Smooth muscle cell (in vitro differentiated cells): ENCODE results near the gene ENTREP1. TPM values are rescaled to one million over a fixed set of nuclear protein-coding genes. Genes with fewer than 3 reads are reported as not detected.

Experiments used
- DNase-seq: peaks from one replicate; lab custom pipeline; 2025; ENCODE audit not compliant: unreplicated experiment; lab: John Stamatoyannopoulos, UW
- H2AFZ ChIP-seq: fragments of 200-600 bp; sonication (generic); 2 replicates; pipeline ENCODE4 v1.6.0; 2016; ENCODE audit warnings: antibody characterized with exemption, low read depth, mild to moderate bottlenecking
- H3F3A ChIP-seq: fragments of 200-600 bp; sonication (generic); 2 replicates; pipeline ENCODE4 v1.6.0; 2017; ENCODE audit warnings: antibody characterized with exemption, low read depth
- H3K27ac ChIP-seq: fragments of 200-600 bp; sonication (generic); 2 replicates; pipeline ENCODE4 v1.5.1; 2016; ENCODE audit warnings: low read depth, mild to moderate bottlenecking
- H3K27me3 ChIP-seq: fragments of 200-600 bp; sonication (generic); 2 replicates; pipeline ENCODE4 v1.6.1; 2016; ENCODE audit warnings: low read depth, mild to moderate bottlenecking
- H3K36me3 ChIP-seq: fragments of 200-600 bp; sonication (generic); 2 replicates; pipeline ENCODE4 v1.5.1; 2016; ENCODE audit warnings: low read depth
- H3K4me1 ChIP-seq: fragments of 200-600 bp; sonication (generic); 2 replicates; pipeline ENCODE4 v1.5.1; 2016; ENCODE audit warnings: low read depth
- H3K4me2 ChIP-seq: fragments of 200-600 bp; sonication (generic); 2 replicates; pipeline ENCODE4 v1.6.0; 2016; ENCODE audit warnings: mild to moderate bottlenecking
- H3K4me3 ChIP-seq: fragments of 200-600 bp; sonication (generic); 2 replicates; pipeline ENCODE4 v1.5.1; 2016; ENCODE audit warnings: mild to moderate bottlenecking
- H3K79me2 ChIP-seq: fragments of 200-600 bp; sonication (generic); 2 replicates; pipeline ENCODE4 v1.6.0; 2016; ENCODE audit warnings: low read depth, mild to moderate bottlenecking
- H3K9ac ChIP-seq: fragments of 200-600 bp; sonication (generic); 2 replicates; pipeline ENCODE4 v1.6.0; 2016; ENCODE audit warnings: low read depth
- H3K9me3 ChIP-seq: fragments of 200-600 bp; sonication (generic); replicated peaks from 2 replicates; pipeline ENCODE4 v1.5.1; 2016; ENCODE audit warnings: low read depth
- H4K20me1 ChIP-seq: fragments of 200-600 bp; sonication (generic); 2 replicates; pipeline ENCODE4 v1.6.0; 2016; ENCODE audit warnings: low read depth
- WGBS: methylation state at CpG from one replicate; pipeline ENCODE4 v1.1.7; 2016; ENCODE audit warnings: low lambda C conversion rate; 5-methylcytosine and 5-hydroxymethylcytosine counted together
- polyA plus RNA-seq: library from polyadenylated mRNA; unstranded; fragments of >200 nt; fragmentation: Nextera tagmentation; extraction: Ambion mirVana; gene quantifications from 2 replicates; pipeline ENCODE4 v1.2.1, GENCODE V29; 2016
- total RNA-seq: library from RNA; depleted of rRNA; stranded (reverse); fragments of >200 nt; gene quantifications from 2 replicates; pipeline ENCODE4 v1.2.3, GENCODE V29; 2014
- TF ChIP-seq, protein P1 (sequence below): fragments of 200-600 bp; sonication (generic); IDR thresholded peaks from 2 replicates; pipeline ENCODE4 v1.5.1; 2017; ENCODE audit warnings: borderline replicate concordance, mild to moderate bottlenecking, antibody characterized with exemption; ENCODE audit not compliant: insufficient read depth, poor library complexity, severe bottlenecking

ENTREP1 gene
- total and polyA plus RNA-seq, 2 experiments from 2014 or later = 2.4 to 7.3 TPM

DNA sequence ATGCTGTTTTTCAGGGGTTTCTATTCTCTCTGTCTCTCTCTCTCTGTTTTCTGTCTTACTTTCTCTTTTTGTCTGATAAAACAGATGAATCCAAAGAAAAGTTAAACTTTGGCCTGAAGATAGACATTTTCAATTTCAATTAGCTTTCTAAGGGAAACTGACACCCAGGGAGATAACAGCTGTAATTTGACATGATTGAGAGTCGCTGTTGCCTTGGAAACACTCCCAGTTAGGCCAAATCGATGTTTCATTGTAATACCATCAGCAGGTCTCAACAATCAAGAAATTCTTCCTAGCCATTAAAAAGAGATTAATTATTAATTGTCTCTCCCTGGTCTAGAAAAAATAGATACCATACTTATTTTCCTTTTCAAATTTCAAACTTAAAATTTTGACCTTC is 53.0 kb downstream of the ENTREP1 start:
- no peak overlapping the region for H3K9ac ChIP-seq
- no peaks in the 10 kb centered on the region for H3K79me2 ChIP-seq
- no peaks in the 10 kb centered on the region for H4K20me1 ChIP-seq
- no peaks in the 10 kb centered on the region for H3K9me3 ChIP-seq
- DNase-seq = no peak
- 93% methylated on average over 2 of the region's 2 CpGs for WGBS
- H3K27ac ChIP-seq = no peak overlapping the region
- H3F3A ChIP-seq = peaks cover 24% of the 10 kb centered on the region
- TF ChIP-seq, protein P1, sequence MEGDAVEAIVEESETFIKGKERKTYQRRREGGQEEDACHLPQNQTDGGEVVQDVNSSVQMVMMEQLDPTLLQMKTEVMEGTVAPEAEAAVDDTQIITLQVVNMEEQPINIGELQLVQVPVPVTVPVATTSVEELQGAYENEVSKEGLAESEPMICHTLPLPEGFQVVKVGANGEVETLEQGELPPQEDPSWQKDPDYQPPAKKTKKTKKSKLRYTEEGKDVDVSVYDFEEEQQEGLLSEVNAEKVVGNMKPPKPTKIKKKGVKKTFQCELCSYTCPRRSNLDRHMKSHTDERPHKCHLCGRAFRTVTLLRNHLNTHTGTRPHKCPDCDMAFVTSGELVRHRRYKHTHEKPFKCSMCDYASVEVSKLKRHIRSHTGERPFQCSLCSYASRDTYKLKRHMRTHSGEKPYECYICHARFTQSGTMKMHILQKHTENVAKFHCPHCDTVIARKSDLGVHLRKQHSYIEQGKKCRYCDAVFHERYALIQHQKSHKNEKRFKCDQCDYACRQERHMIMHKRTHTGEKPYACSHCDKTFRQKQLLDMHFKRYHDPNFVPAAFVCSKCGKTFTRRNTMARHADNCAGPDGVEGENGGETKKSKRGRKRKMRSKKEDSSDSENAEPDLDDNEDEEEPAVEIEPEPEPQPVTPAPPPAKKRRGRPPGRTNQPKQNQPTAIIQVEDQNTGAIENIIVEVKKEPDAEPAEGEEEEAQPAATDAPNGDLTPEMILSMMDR = no peak
- H2AFZ ChIP-seq = no peak overlapping the region
- H3K4me1 ChIP-seq = peaks cover 8% of the 10 kb centered on the region
- H3K27me3 ChIP-seq = no peaks in the 10 kb centered on the region
- no peak overlapping the region for H3K4me2 ChIP-seq
- H3K4me3 ChIP-seq = no peak overlapping the region
- H3K36me3 ChIP-seq = no peaks in the 10 kb centered on the region

DNA sequence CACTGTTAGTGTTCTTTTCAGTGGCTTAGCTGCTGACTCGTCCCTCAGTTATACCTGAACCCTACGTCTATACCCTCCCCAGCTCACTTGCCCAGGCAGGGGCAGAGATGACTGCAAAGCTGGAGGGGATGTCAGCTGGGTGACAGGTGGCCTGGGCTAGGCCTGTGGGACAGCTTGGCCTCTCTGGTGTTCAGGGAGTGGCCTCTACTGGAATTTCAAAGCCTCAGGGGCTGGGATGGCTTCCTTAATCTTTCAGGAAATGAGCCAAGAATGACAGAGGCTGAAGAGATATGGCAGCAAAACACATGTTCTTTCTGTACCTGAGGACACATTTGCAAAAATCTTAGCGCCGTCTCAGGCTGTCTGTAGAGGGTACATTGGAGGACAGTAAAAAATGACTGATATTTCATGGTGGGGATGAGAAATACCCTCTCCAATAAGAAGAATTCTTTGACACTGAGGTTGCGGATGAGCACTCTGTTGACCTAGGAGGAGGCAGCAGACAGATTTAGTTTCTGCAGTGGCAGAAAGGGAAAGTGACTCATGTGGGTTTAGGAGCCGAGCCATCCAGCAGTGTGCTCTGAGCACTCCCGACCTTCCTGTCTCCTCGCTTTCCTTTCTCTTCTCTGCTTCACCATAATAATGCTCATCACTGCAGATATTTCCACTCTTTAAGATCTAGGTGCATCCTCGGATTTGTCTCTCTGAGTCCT is 54.4 kb downstream of the ENTREP1 start:
- TF ChIP-seq, protein P1 = no peak
- Histone ChIP-seq H4K20me1 (no peaks in the 10 kb centered on the region), H3K79me2 (no peaks in the 10 kb centered on the region), H3K9me3 (no peaks in the 10 kb centered on the region), H3K27me3 (no peaks in the 10 kb centered on the region), H3F3A (peaks cover 24% of the 10 kb centered on the region), H2AFZ (no peak overlapping the region), H3K4me2 (peak overlapping the region; percentile 58), H3K4me1 (peaks cover 8% of the 10 kb centered on the region), H3K27ac (peak overlapping the region; percentile 71), H3K4me3 (no peak overlapping the region), H3K36me3 (no peaks in the 10 kb centered on the region), H3K9ac (no peak overlapping the region)
- no peak for DNase-seq
- 37% methylated on average over 9 of the region's 9 CpGs for WGBS

DNA sequence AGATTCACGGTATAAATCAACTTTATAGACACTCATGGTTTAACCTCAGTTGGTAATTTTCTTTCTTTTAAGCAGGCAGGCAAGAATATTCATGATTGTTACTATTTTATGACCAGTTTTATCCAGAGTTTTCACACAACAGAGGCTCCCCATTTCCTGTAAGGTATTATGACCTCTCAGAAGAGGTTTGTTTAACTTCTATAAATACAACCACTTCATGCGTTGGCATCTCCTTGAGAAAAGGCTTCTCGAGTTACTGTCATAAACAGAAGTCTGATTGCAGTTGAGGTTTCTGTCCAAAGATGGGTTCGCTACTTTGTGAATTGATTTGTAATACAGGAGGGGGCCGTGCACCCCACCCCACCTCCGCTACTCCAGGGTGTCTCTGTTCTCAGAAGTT is 55.3 kb downstream of the ENTREP1 start:
- no peaks in the 10 kb centered on the region for H4K20me1 ChIP-seq
- peak overlapping the region; percentile 71 for H3K27ac ChIP-seq
- no peaks in the 10 kb centered on the region for H3K79me2 ChIP-seq
- no peak overlapping the region for H3K4me3 ChIP-seq
- no peaks in the 10 kb centered on the region for H3K27me3 ChIP-seq
- H3K9ac ChIP-seq = no peak overlapping the region
- TF ChIP-seq, protein P1 = no peak
- H3K9me3 ChIP-seq = no peaks in the 10 kb centered on the region
- no peak for DNase-seq
- no peaks in the 10 kb centered on the region for H3K36me3 ChIP-seq
- peak overlapping the region; percentile 58 for H3K4me2 ChIP-seq
- peaks cover 8% of the 10 kb centered on the region for H3K4me1 ChIP-seq
- WGBS = 91% methylated on average over 6 of the region's 6 CpGs
- no peak overlapping the region for H2AFZ ChIP-seq
- peaks cover 24% of the 10 kb centered on the region for H3F3A ChIP-seq

DNA sequence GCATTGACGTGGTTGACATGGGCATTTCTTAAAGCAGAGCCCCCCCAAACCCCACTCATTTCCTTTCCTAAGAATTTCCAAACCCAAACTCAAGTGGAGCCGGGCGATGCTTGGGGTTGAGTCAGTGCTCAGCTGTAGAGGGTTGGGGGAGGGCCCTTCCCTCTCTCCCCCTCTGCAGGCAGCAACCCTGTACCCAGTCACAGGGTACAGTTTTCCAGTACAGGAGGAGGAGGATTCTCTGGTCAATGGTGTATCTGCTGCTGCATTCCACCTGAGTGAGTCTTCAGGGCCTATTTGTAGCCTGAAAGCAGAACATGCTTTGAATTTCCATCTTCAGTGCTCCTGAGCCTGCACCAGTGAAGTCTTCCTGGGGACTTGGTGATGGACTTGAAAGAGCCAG is 55.8 kb downstream of the ENTREP1 start:
- no peak overlapping the region for H2AFZ ChIP-seq
- no peaks in the 10 kb centered on the region for H3K79me2 ChIP-seq
- H3K4me3 ChIP-seq = no peak overlapping the region
- DNase-seq = no peak
- WGBS = 69% methylated on average over 3 of the region's 3 CpGs
- TF ChIP-seq, protein P1 = no peak
- no peaks in the 10 kb centered on the region for H3K27me3 ChIP-seq
- no peaks in the 10 kb centered on the region for H4K20me1 ChIP-seq
- peaks cover 8% of the 10 kb centered on the region for H3K4me1 ChIP-seq
- peak overlapping the region; percentile 58 for H3K4me2 ChIP-seq
- no peaks in the 10 kb centered on the region for H3K36me3 ChIP-seq
- no peak overlapping the region for H3K27ac ChIP-seq
- H3F3A ChIP-seq = peaks cover 24% of the 10 kb centered on the region
- no peak overlapping the region for H3K9ac ChIP-seq
- H3K9me3 ChIP-seq = no peaks in the 10 kb centered on the region
